UCSD-AML1 (cell line): ENCODE data around the gene ECHDC1.
"Not testable (repeated sequence)": the region's sequence is repeated elsewhere in the genome, so short reads cannot be mapped to it uniquely, and the experiment has no call there.

Experiments
- DNase-seq: peaks from one replicate; lab custom pipeline; 2025; ENCODE audit not compliant: unreplicated experiment; lab: John Stamatoyannopoulos, UW

Gene ECHDC1

DNA sequence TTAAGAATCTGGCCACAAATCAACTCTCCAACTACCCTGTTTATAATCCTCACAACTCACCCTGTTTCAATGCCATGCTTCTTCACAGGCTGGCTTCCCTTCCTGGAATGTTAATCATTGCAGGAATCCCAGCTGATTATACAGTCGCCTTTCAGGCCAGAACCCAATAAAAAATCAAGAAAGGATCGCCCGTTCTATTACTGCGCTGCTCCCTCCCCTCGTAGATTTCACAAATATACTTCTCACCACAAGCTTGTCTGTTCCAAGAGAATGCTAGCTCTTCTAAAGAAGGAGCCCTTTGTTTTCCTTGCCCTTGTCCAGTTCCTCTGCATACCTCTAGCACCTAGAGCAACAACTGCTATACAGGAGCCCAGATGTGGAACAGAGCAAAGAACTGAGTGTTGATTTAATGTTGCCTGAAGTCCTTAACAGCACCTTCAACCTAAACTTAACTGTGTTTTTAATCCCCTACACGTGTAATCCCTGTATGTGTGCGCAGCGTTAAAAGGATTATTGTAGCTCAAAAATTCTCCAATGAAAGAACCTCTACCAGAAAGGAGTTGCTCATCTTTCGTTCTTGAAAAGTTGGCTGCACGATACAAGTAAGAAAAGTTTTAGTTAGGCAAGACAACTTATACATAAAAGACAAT is 988 bp downstream of the ECHDC1 start:
- no peak for DNase-seq

DNA sequence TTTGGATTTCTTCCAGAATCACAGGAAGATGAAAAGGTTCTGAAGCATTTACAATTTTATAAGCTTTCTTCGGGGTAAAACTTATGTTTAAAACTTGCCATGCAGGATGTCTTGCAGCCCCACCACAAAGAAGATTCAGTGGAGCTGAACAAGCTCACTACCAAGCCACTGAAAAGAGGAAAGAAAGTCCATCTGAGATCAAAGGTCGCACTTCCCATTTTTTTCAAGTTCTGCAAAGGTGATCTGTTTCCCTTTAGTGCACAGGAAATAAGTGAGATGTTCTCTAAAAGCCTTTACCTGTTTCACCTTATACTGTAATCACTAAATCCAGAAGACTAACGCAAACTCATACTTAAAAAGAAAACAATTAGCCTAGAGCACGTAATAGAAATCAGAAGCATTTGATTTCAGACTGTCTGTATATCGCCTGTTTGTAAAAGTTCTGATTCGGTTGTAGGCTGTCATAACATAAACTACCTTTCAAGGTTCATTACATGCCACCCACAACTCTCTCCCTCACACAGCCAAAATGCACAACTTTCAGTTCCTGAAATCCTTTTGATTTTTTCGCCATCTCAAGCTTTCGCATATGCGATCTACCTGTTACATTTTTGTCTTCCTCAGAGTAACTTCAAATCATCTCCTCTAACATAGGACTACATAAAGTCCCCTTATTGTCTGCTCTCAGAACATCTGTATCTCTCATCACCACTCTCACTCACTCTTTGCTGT is 1.8 kb downstream of the ECHDC1 start:
- no peak for DNase-seq

DNA sequence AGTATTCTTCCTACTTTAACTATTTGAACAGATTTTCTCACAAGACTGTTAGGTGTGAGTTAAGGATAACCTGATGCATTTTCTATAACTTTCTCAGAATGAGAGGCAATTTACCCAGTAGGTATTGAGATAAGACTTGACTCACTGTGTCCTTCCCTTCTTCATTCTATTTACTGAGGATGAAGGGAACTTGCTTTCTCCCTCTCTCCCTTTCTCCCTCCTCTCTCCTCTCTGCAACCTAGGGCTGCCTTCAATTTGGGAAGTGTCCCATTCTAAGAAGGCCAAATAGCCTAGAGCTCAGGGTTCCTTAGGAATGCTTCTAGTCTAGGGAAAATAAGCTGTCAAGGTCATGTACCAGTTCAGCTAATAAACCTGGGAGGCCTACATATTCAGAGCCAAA is 3.2 kb downstream of the ECHDC1 start:
- DNase-seq, result no peak

DNA sequence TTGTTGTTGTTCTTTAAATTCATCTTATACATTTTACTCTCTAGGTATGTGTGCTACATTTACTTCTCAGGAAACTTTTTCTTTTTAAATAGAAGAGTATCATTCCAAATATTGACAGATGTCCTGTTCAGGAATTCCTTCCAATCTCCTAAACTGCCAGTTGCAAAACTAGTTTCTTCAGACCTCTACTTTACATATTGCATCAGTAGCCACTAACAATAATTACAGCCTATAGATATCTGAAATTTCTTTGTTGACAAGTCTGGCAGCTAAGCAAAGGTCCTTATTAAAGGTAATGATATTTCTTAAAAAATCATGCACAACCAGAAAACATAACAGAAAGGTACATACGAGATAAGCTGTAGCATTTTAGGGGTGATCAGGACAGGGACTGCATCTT is 4.5 kb downstream of the ECHDC1 start:
- DNase-seq, result no peak

DNA sequence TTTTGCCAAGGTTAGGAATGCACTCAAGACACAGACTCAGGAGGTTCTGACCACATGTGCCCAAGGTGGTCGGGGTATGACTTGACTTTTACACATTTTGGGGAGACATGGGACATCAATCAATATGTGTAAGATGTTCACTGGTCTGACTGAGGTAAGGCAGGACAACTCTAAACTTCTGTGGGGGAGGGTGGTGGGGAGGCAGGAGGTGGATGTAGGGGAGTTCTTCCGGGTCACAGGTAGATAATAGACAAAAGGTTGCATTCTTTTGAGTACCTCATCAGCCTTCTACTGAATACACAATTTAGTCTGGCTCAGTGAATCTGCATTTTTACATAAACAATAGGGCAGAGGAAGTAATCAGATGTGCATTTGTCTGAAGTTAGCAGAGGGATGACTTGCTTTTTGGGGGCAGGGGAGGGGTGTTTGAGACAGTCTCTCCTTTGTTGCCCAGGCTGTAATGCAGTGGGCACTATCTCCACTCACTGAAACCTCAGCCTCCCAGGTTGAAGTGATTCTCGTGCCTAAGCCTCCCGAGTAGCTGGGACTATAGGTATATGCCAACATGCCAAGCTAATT is 10.9 kb downstream of the ECHDC1 start:
- DNase-seq, result no peak

DNA sequence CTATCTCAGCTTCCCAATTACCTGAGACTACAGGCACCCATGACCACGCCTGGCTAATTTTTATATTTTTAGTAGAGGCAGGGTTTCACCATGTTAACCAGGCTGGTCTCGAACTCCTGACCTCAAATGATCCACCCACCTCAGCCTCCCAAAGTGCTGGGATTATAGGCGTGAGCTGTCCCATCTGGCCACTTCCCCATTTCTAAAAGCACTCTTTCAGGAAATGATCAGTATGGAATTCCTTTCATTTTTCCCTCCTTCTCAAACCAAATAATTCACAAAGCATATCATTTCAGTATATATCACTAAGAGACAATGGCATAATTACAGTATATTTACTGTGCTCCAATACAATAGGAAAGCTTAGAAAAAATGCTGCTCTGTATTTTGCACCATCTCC is 12.2 kb downstream of the ECHDC1 start:
- DNase-seq, result not testable (repeated sequence)

DNA sequence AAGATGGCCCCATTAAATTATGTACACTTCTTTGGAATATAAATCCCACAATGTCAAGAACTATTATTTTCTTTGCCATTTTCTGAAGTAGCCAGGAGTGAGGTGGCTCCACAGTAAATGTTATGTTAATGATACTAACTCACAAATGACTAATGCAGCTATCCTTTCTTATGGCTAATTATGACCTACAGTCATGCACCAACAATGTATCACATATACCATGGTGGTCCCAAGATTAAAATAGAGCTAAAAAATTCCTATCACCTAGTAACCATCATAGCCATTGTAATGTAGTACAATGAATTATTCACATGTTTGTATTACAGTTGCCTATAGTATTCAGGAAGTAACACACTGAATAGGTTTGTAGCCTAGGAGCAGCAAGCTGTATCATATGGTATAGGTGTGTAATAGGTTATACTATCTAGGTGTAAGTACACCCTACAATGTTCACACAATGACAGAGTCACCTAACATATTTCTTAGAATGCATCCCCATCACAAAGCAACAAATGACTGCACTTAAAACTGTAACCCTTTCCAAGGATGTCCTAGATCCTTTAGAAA is 15.3 kb downstream of the ECHDC1 start:
- DNase-seq, result no peak

DNA sequence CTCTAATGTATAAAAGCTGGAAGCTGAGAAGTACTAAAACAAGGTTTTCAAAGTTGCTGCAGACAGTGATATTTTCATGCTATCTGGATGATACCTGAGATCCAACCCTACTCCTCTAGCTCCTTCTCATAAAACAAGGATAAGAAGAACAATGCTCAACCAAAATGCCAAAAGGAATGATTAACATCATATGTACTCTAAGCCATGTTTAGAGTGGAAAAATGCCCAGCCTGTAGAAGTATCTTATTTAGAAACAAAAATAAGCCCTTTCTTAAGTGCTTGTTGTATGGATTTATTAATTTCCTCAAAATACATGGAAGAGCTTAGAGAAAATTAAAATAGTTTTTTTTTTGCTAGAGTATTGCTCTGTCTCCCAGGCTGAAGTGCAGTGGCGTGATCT is 23.7 kb downstream of the ECHDC1 start:
- no peak for DNase-seq

DNA sequence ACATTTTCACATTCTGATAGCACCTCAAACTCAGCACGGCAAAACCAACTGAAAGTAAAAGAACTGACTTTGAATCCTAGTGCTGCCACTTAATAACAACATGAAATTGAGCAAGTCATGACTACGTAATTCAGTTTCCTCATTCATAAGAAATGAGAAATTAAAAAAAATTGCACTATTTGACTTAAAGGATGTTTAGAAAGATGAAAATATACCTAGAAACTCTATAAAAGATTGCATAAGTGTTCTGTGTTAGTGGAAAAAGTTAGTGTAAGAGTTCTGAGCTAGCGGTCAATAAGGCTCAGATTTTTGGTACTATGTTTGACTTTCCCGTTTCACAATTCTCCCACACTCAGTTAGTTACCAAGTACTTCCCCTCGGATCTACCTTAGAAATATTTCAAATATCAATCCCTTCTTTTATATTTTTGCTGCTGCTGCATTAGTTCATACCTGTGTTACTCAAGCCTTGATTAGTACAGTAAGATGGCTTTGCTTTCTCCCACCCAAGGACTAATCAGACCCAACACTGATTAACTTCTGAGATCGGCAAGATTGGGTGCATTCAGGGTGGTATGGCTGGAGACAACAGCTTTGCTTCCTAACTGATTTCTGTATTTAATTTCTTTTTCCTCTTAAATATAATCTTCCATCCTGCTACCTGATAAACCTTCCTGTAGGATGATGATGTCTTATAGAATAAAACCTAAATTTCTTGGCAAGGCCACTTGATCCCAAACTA is 25.9 kb downstream of the ECHDC1 start:
- no peak for DNase-seq

DNA sequence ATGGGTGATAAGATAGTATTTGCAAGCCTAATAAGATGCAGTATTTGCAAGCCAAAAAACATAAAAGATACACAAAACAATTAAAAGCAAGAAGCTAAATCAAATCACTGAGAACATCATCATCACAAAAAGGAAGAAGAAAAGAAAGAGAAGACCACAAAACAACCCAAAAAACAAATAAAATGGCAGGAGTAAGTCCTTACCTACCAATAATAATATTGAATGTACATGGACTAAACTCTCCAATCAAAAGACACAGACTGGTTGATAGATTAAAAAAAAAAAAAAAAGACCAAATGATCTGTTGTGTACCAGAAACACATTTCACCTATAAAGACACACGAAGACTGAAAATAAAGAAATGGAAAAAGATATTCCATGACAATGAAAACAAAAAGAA is 37.7 kb downstream of the ECHDC1 start:
- DNase-seq, result no peak

DNA sequence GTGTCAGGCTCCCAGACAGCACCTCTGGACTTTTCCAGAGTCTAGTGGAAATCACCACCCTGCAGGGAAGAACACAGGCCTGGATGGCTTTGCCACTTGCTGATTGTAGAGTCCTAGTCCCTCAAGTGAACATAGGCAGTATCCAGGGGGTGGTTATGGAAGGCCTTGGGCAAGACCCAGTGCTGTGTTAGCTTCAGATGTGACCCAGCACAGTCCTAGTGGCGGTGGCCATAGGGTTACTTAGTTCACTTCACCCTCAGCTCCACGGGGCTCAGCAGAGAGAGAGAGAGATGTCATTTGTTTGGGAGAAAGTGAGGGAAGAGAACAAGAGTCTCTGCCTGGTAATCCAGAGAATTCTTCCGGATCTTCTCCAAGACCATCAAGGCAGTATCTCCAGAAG is 39.5 kb downstream of the ECHDC1 start:
- DNase-seq, result peak; percentile 14

DNA sequence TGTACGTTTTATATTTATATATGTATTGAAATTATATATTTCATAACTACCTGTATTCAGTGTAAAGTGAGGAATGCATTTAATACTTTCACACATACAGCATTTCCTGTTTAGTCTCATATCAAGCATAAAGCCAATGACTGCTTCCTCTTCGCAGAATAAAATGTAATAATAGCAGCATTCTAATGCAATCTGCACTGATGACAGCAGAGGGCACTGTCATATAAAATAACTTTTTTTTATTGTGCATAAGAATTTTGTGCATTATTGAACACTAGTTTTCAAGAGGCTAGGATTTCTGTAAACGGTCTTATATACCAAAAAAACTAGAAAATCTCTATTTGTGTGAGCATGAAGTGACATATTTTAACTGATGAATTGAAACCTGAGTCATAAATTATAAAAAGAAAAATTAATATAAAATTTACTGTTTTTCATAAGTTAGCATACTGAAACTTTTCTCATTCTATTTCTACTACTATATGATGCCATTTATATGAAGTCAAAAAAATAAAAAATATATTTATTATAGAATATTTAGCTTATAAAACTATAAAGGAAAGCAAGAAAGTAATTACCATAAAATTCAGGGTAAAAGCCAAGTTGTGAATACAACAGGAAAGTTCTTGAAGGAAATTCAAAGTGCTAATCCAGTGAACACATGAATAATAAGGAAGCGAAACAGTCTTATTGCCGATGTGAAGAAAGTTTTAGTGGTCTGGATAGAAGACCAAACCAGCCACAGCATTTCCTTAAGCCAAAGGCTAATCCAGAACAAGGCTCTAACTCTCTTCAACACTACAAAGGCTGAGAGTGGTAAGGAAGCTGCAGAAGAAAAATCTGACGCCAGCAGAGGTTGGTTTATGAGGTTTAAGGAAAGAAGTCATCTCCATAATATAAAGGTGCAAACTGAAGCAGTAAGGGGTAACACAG is 40.4 kb downstream of the ECHDC1 start:
- peak; percentile 8 for DNase-seq

DNA sequence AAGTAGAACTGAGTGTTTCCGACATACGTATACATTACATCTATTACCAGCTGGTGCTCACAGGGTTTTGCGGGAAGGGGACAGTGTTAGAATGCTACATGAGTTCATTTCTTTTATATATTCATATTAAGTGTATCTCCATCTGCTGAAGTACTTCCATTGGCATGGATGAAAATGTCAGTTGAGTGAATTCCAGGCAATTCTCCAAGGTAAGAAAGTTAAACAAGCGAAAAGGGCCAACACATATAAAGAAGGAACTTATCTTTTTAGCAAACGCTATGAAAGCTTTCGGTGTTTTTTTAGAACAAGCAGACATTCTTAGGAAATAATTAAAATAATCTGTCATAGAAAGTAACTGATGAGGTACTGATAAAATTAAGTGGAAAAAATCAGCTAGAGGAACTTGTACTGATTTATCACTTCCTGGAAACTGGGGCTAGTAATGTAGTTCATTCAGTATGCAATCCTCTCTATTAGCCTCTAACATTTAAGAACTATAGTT is 42.2 kb downstream of the ECHDC1 start:
- no peak for DNase-seq

DNA sequence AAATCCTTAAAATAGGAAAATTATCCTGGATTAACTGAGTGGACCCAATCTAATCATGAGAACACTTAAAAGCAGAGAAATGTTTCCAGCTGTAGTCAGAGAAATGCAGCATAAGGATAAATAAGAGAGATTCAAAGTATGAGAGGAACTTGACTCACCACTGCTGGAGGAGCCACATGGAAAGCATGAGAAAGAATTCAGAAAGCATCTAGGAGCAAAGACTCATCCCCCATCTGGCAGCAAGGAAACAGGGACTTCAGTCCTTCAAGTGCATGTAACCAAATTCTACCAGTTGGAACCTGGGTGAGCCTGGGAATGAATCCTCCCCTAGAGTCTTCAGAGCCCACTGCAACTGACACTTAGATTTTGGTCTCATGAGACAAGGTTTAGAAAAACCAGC is 43.0 kb downstream of the ECHDC1 start:
- DNase-seq, result no peak

DNA sequence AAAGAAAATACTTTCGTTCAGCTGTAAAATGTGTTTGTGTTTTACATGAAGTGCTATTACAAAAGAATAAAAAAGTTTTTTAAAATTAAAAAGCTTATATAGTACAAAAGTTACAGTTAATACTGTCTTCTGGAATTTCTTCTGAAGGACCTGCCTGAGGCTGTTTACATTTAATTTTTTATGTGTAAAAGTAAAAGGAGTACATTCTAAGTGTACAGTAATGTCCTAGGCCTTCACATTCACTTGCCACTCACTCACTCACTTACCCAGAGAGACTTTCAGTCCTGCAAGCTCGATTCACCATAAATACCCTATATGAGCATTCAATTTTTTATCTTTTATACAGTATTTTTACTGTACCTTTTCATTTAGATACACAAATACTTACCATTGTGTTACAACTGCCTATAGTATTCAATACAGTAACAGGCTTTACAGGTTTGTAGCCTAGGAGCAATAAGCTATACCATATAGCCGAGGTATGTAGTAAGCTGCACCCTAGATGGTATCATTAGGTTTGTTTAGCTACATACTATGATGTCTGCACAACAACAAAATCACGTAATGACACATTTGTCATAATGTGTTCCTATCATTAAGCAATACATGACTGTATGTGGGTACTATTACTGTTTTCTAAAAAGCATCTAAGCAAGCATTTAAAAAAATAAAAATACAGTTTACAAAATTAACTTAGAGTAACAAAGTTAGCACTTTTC is 43.7 kb downstream of the ECHDC1 start:
- no peak for DNase-seq

DNA sequence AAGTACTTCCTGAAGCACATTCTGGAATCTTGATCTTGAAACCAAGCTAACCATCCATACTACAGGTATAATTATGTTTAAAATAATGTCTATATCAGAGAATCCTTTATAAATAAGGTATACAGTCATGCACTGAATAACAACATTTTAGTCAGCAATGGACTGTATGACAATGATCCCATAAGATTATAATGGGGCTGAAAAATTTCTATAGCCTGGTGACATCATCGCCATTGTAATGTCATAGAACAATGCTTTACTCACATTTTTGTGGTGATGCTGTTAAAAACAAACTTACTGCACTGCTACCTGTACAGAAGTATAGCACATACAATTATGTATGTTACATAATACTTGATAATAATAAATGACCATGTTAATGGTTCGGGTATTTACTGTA is 44.9 kb downstream of the ECHDC1 start:
- no peak for DNase-seq

DNA sequence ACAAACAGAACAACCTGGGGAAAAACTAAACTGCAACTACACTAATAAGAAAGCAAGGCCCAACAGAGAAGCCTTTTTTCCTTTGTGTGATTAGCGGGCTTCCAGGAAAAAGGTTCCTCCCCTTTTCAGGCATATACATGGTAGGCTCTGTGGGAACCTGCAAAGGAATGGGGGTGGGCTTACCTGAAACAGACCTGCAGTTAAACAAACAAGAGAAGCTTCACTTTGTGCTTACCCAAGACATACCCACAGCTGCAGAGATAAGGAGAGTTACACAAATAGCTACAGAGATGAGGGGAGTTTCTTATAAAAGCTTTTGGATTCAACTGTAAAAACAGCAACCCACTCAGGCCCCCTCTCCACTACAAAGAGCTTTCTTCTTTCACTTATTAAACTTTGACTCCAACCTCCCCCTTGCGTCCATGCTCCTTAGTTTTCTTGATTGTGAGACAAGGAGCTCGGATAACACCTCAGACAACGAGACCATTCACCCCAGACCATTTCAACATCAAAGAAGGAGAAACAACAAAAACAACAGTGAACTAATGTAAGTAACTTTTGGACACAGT is 45.8 kb downstream of the ECHDC1 start:
- no peak for DNase-seq

DNA sequence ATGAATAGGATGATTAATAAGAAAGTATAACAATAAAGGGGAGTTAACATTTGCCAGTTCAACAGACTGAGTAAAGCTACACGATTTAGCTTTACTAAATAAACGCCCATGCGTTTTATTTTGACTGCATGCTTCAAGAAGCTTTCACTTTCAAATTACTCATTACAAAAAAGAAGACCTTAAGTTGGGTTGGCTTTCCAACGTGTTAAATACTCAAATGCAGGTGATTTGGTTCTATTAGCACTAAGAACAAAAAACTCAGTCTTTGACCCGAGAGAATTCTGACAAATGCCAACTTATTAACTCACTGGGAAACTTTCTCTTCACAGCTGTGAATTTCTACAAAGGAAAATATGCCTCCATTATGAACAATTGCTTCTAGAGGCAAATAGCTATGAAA is 51.9 kb downstream of the ECHDC1 start:
- DNase-seq, result no peak
